NCI-H2029 (cell line): ENCODE results near the gene EBF4.
A peak's percentile ranks its signal among the peaks of the same experiment; 100 is the strongest.

Source experiments
- DNase-seq: peaks from one replicate; lab custom pipeline; 2025; lab: John Stamatoyannopoulos, UW

Gene EBF4

GRCh38 chr20:2701671-2702081 lies 9.1 kb downstream of the EBF4 start:
- DNase-seq = no peak

GRCh38 chr20:2703716-2704475 lies 11.3 kb downstream of the EBF4 start:
- no peak for DNase-seq

DNA sequence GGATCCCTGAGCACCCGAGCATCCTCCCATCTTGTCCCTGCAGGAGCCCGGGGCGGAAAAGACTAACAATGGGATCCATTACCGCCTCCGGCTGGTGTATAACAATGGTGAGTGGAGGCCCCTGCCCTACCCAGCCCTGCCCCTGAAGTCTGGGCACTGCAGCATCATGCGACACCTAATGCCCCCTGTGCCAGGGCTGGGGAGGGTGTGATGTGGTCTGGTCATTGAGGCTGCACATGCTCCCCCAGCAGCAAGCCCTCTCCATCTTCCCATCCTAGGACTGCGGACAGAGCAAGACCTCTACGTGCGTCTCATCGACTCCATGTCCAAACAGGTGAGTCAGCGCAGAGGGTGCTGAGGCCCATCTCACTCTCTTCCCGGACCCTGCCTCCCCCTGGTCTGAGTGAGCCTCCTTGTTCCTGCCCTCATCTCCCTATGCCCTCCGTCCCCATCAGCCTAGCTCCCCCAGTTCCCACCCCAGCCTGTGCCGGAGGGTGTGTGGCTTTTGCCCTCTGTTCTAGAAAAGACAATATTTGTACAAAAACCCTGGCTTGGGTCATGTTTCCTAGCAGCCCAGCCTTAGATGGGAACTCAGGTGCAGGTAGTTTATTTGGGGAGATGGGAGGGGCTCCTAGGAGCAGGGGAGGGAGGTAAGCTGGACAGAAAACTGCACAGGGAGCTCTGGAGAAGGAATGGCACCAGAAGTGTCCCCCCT lies 13.5 kb downstream of the EBF4 start:
- DNase-seq = no peak

GRCh38 chr20:2706688-2707352 lies 14.2 kb downstream of the EBF4 start:
- no peak for DNase-seq

DNA sequence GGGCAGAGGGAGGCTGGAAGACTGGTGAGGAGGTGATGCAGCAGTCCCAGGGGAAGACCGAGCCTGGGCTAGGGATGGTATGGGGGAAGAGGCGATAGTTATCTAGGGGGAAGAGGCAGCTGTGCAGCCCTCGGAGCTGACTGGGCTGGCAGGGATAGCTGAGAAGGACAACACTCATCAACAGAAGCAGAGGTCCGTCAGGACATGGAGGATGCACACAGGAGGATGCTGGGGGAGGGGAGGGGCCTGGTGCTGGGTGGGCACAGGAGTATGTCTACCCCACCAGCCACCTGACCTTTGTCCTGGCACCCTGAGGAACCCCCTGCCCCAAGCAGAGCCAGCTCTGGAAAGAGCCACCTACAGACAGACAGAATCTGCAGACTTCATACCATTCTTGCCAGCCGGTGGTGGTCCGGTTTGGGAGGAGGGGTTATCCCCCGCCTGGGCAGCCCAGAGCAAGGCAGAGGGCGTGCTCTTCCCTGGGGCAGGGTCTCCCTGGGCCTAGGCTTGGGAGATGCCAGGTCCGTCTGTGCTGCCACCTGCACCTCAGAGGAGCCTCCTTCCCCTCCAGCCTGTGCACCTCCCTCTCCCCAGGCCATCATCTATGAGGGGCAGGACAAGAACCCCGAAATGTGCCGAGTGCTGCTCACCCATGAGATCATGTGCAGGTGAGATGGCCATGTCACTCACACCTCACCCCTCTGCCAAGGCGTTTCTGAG lies 14.9 kb downstream of the EBF4 start:
- DNase-seq = no peak

- no peak for DNase-seq
Observed at GRCh38 chr20:2708073-2708415, 15.5 kb downstream of the EBF4 start.

- no peak for DNase-seq
Observed at GRCh38 chr20:2708665-2709064, 16.1 kb downstream of the EBF4 start.

- no peak for DNase-seq
Observed at GRCh38 chr20:2709205-2709981, 16.8 kb downstream of the EBF4 start.

DNA sequence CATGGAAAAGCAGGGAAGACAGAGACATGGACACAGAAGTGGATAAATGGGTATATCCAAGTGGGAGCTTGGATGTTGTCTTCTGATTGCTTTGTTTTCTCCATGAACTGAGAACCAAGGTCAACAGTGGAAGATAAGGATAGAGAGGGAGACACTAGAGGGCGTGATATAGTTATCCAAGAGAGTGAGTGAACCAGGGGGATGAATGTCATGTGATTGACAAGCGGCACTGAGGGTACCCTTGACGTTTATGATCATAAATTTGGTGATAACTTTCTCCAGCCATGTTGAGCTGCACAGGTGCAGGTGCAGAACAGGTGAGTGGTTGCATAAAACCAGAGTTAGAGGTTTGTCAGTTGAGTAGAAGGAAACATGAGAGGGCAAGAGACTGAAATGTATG lies 20.7 kb downstream of the EBF4 start:
- DNase-seq = no peak

- DNase-seq = no peak
Observed at GRCh38 chr20:2729251-2729713, 36.7 kb downstream of the EBF4 start.

DNA sequence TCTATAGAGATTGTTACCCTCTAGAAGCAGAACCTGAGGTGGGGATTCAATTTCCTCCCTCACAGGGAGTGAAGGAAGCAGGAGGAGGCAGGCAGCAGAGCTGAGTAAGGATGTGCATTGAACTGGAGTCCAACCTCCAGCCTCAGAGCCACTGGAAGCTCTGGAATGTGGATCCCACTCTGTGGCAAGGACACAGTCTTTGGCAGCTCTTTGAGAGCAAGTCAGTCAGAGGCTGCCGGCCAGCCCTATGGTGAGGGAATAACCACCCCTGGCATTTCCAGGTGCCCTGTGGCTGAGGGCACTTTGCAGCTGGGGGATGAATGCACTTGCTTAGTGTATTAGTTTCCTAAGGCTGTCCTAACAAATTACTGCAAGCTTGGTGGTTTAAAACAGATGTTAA lies 37.2 kb downstream of the EBF4 start:
- no peak for DNase-seq

DNA sequence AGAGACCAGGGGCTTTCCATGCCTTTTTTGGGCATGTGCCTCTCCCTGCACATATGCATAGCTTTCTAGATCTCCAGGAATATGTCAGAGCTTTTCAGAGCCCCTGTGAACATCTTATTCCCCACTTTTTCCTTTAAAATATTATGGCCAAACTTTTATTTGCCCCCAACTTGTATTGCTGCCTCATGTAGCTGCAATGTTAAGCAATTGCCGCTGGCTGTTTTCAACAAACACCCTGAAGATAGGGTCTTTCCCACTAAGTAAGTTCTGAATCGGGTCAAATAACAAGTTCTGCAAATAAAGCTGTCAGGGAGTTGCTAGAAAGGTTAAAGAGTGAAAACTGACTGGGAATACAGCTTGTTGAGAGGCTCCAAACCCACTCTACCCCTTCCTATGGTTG lies 42.3 kb downstream of the EBF4 start:
- no peak for DNase-seq

GRCh38 chr20:2736441-2736840 lies 43.9 kb downstream of the EBF4 start:
- no peak for DNase-seq

- DNase-seq = no peak
Observed at GRCh38 chr20:2738331-2739041, 45.9 kb downstream of the EBF4 start.

DNA sequence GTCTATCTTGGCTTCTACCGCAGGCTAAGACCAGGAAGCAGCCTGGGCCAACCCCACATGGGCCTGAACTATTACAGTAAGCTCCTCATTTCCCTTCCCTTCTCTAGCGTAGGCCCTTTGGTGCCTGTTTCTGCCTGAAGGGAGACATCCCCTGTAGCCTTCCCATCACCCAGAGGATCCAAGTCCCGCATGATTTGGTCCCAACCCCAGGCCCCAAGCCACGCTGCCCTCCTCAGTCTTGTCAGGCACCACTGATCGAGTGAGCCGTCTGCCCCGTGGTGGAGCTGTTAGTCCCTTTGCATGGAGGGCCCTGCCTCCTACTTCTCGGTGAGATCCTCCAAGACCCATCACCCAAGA lies 46.4 kb downstream of the EBF4 start:
- no peak for DNase-seq

- no peak for DNase-seq
Observed at GRCh38 chr20:2740702-2741101, 48.1 kb downstream of the EBF4 start.

GRCh38 chr20:2741463-2741862 lies 48.9 kb downstream of the EBF4 start:
- DNase-seq = no peak

DNA sequence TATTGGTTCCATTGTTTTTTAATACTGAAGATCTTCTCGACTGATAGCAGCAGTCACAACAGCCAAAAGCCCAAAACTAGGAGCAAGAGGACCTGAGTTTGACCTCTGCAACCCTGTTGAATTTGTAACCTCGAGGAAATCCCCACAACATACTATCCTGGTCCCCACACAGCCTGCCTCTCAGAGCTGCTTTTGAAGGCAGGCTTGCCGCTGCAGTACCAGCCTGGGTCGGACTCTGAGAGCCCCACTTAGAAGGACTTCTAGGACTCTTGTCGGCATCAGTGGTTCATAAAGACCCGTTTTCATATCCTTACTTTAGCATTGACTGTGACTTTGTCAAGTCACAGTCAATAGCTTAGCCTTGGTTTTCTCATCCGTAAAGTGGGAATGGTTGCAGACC lies 49.3 kb downstream of the EBF4 start:
- DNase-seq = no peak

GRCh38 chr20:2742431-2742830 lies 49.9 kb downstream of the EBF4 start:
- DNase-seq = no peak

- peak; percentile 82 for DNase-seq
Observed at GRCh38 chr20:2742934-2743559, 50.5 kb downstream of the EBF4 start.
